Measurements from ENCODE around the gene LRRC7. TPM values are rescaled to one million over a fixed set of nuclear protein-coding genes. Genes with fewer than 3 reads are reported as not detected.

Gene LRRC7
- total and polyA plus RNA-seq, 2 of the 8 experiments (the other 6 are each of a cell fraction or from before 2014, with no cell fraction given) = 0.03 to 0.17 TPM

DNA sequence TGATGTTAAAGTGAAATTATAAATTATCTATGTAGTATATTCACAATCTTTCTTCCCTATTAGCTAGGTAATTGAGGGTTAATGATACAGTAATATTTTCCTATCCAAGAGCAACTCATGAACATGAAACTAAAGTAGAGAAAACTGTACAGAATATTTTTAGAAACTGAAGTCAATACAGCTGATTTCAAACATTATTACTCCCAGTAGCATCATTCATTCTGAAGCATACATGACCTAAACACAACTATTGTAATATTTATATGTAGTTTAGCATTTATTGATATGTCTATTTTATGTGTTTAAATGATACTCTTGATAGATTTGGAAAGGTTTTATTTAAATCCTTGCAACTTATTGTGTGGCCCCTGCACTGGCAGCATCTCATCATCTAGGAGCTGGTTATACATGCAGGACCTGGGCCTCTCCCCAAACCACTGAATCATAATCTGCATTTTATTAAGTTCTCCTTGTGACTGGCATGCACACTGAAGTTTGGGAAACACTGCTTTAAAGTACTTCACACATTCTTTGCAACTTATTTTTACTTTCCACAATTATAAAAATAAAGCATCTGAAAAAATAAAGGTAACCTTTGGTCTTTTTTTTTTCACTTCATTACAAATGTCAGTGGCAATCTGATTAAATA, 437.8 kb downstream of the LRRC7 start:
- H3K27ac ChIP-seq (ENCODE audit: low read depth, low read length) = no peak overlapping the region
- no peak overlapping the region for H2BK12ac ChIP-seq (ENCODE audit: low read depth, low read length)
- no peaks in the 10 kb centered on the region for H3K4me1 ChIP-seq (replicated peaks in 1 of 4; ENCODE audit: control insufficient read depth in 3 of 4, insufficient read depth in 4 of 4, low read length in 3 of 4)
- no peaks in the 10 kb centered on the region for H4K20me1 ChIP-seq (replicated peaks in 1 of 2; ENCODE audit: control insufficient read depth in 1 of 2, insufficient read depth in 2 of 2, low read length in 2 of 2)
- FAIRE-seq (no peak), DNase-seq (ENCODE audit: low read depth in 1 of 2, low spot score in 2 of 2) (no peak)
- H3K36me3 ChIP-seq (ENCODE audit: control insufficient read depth in 2 of 4, insufficient read depth in 4 of 4, low read length in 3 of 4) = no peaks in the 10 kb centered on the region
- H3K9ac ChIP-seq (replicated peaks in 1 of 4; ENCODE audit: extremely low read depth in 1 of 4, low read depth in 3 of 4, low read length in 3 of 4) = no peak overlapping the region
- H3K79me2 ChIP-seq (ENCODE audit: control insufficient read depth in 1 of 2, insufficient read depth in 2 of 2, low read length in 2 of 2) = no peaks in the 10 kb centered on the region
- no peak overlapping the region for H3K4me2 ChIP-seq (ENCODE audit: insufficient read depth in 1 of 2, low read depth in 2 of 2, low read length in 2 of 2)
- H3K23me2 ChIP-seq (ENCODE audit: low read depth, low read length) = no peaks in the 10 kb centered on the region
- ChIA-PET CTCF (ENCODE audit: partially characterized antibody) (no interaction called here), POLR2A (ENCODE audit: partially characterized antibody) (no interaction called here)
- H3K9me3 ChIP-seq (ENCODE audit: insufficient read depth in 2 of 2, low read depth in 1 of 2, low read length in 1 of 2) = no peaks in the 10 kb centered on the region
- H3K23ac ChIP-seq (ENCODE audit: insufficient read length) = no peak overlapping the region
- no peak overlapping the region for H3K4ac ChIP-seq (replicated peaks; ENCODE audit: insufficient read length, low read depth, low read length)
- H2BK15ac ChIP-seq (ENCODE audit: low read length) = no peak overlapping the region
- H4K8ac ChIP-seq (ENCODE audit: extremely low read depth, insufficient read depth, low read length) = no peak overlapping the region
- H2BK5ac ChIP-seq (ENCODE audit: low read depth, low read length) = no peak overlapping the region
- no peak overlapping the region for H3K56ac ChIP-seq (replicated peaks; ENCODE audit: insufficient read length, low read depth, low read length)
- H3K27me3 ChIP-seq (replicated peaks in 1 of 4; ENCODE audit: control insufficient read depth in 3 of 4, extremely low read depth in 1 of 4, insufficient read depth in 3 of 4, low read length in 3 of 4) = no peaks in the 10 kb centered on the region
- H2BK20ac ChIP-seq (ENCODE audit: low read length) = no peak overlapping the region
- H4K91ac ChIP-seq (replicated peaks; ENCODE audit: insufficient read length, low read length) = no peak overlapping the region
- no peak overlapping the region for H2BK120ac ChIP-seq (replicated peaks; ENCODE audit: low read depth, low read length)
- H2AFZ ChIP-seq (ENCODE audit: low read length) = no peak overlapping the region
- no peak overlapping the region for H3K4me3 ChIP-seq (ENCODE audit: extremely low read depth in 1 of 4, insufficient read depth in 2 of 4, low read depth in 3 of 4, low read length in 4 of 4)
- H3K79me1 ChIP-seq (ENCODE audit: low read depth, low read length) = no peaks in the 10 kb centered on the region
- no peak overlapping the region for H3K14ac ChIP-seq (ENCODE audit: insufficient read length)
- no peak overlapping the region for H4K5ac ChIP-seq (ENCODE audit: insufficient read length, low read depth, low read length)
- no peak overlapping the region for H3K18ac ChIP-seq (ENCODE audit: extremely low read depth, low read length)
- H2AK5ac ChIP-seq (ENCODE audit: low read depth, low read length) = no peak overlapping the region
- TF ChIP-seq EZH2 (IDR thresholded peaks at IDR 0.05; ENCODE audit: low read depth, low read length, severe bottlenecking) = no peak
